Peyer's patch (tissue), 4 donors: ENCODE data around the gene KRTAP9-7.

Experiments used
- CTCF ChIP-seq, 6 experiments: fragments of 450-650 bp in 4 of 6; fragments of 200-600 bp in 2 of 6; sonication (generic) in 1 of 6; IDR thresholded peaks; one replicate each; pipeline ENCODE4 v1.5.1; 2017 to 2019; ENCODE audit warnings: antibody characterized with exemption in 6 of 6, mild to moderate bottlenecking in 3 of 6, moderate library complexity in 1 of 6
- POLR2A ChIP-seq, 2 donors: fragments of 450-650 bp; IDR thresholded peaks; one replicate each; pipeline ENCODE4 v1.5.1; 2017; ENCODE audit warnings: antibody characterized with exemption in 2 of 2, mild to moderate bottlenecking in 2 of 2, moderate library complexity in 2 of 2

- no peak for TF ChIP-seq POLR2A (IDR thresholded peaks at IDR 0.05)
- no peak for TF ChIP-seq CTCF (IDR thresholded peaks at IDR 0.05)
These were observed 33.4 kb downstream of the KRTAP9-7 start, which contains the start of gene KRTAP16-1 for GRCh38 chr17:41308918-41309359.
